NCI-H82 (cell line): Measurements from ENCODE around the gene CPVL.
A peak's percentile ranks its signal among the peaks of the same experiment; 100 is the strongest.

Experiments
- DNase-seq: peaks from one replicate; lab custom pipeline; 2025; lab: John Stamatoyannopoulos, UW

The CPVL gene

GRCh38 chr7:28973591-28973990 is 172.7 kb downstream of the CPVL start:
- DNase-seq: peak; percentile 40

- no peak for DNase-seq
These were observed 182.3 kb downstream of the CPVL start for GRCh38 chr7:28964056-28964455.

GRCh38 chr7:28961972-28962371 is 184.4 kb downstream of the CPVL start:
- DNase-seq: no peak

- DNase-seq: no peak
These were observed 186.1 kb downstream of the CPVL start for GRCh38 chr7:28960071-28960840.

- DNase-seq: no peak
These were observed 187.4 kb downstream of the CPVL start for GRCh38 chr7:28958980-28959347.

- peak; percentile 94 for DNase-seq
These were observed 187.9 kb downstream of the CPVL start, which contains the start of gene TRIL for GRCh38 chr7:28958235-28958979. Gene TRIL, minus strand, starts transcription at chr7:28958330. Its CDS starts 284 bp downstream, at chr7:28958046.

GRCh38 chr7:28957751-28958234 is 188.5 kb downstream of the CPVL start:
- DNase-seq: no peak

- DNase-seq: peak; percentile 54
These were observed 189.1 kb downstream of the CPVL start for GRCh38 chr7:28957064-28957750.

GRCh38 chr7:28956608-28957063 is 189.7 kb downstream of the CPVL start:
- peak; percentile 65 for DNase-seq

- DNase-seq: peak; percentile 70
These were observed 190.4 kb downstream of the CPVL start for GRCh38 chr7:28955718-28956607.

GRCh38 chr7:28955356-28955717 is 191.0 kb downstream of the CPVL start:
- peak; percentile 12 for DNase-seq

- no peak for DNase-seq
These were observed 191.4 kb downstream of the CPVL start for GRCh38 chr7:28954946-28955345.

- no peak for DNase-seq
These were observed 191.9 kb downstream of the CPVL start for GRCh38 chr7:28954471-28954870.

GRCh38 chr7:28953633-28954032 is 192.7 kb downstream of the CPVL start:
- no peak for DNase-seq
